Immature natural killer cell (primary cell): Measurements from ENCODE around the gene ZNF346. TPM values are rescaled to one million over a fixed set of nuclear protein-coding genes. Genes with fewer than 3 reads are reported as not detected.
A peak's percentile ranks its signal among the peaks of the same experiment; 100 is the strongest.
"Not testable (repeated sequence)": the region's sequence is repeated elsewhere in the genome, so short reads cannot be mapped to it uniquely, and the experiment has no call there.

Experiments
- DNase-seq, 3 donors: peaks; one replicate each; pipeline ENCODE4 v3.0.0; 2022; ENCODE audit warnings: mixed read lengths in 1 of 3
- H3K27ac Mint-ChIP-seq, 6 donors: one replicate each; pipeline ENCODE4 v1.8.0; 2020; ENCODE audit warnings: mixed read lengths in 6 of 6, mild to moderate bottlenecking in 5 of 6, inconsistent platforms in 4 of 6, moderate library complexity in 3 of 6
- H3K27me3 Mint-ChIP-seq, 3 donors: one replicate each; pipeline ENCODE4 v1.8.0; 2020 to 2021; ENCODE audit warnings: low read depth in 3 of 3, mild to moderate bottlenecking in 3 of 3, mixed read lengths in 3 of 3, moderate library complexity in 3 of 3, inconsistent platforms in 1 of 3
- H3K36me3 Mint-ChIP-seq, 3 donors: one replicate each; pipeline ENCODE4 v1.8.0; 2020; ENCODE audit warnings: mixed read lengths in 3 of 3, inconsistent platforms in 2 of 3, mild to moderate bottlenecking in 2 of 3
- H3K4me1 Mint-ChIP-seq, 2 donors: one replicate each; pipeline ENCODE4 v1.8.0; 2020; ENCODE audit warnings: inconsistent platforms in 2 of 2, mild to moderate bottlenecking in 2 of 2, mixed read lengths in 2 of 2, moderate library complexity in 1 of 2
- H3K4me3 Mint-ChIP-seq, 5 donors: one replicate each; pipeline ENCODE4 v1.8.0; 2020; ENCODE audit warnings: mild to moderate bottlenecking in 5 of 5, mixed read lengths in 5 of 5, inconsistent platforms in 3 of 5, moderate library complexity in 3 of 5
- H3K9me3 Mint-ChIP-seq, 6 donors: one replicate each; pipeline ENCODE4 v1.8.0; 2020; ENCODE audit warnings: mild to moderate bottlenecking in 6 of 6, mixed read lengths in 6 of 6, inconsistent platforms in 4 of 6, moderate library complexity in 3 of 6
- polyA plus RNA-seq, 3 donors: library from polyadenylated mRNA; unstranded; fragments of 300-500 nt; fragmentation: Illumina TruSeq; gene quantifications; one replicate each; pipeline ENCODE4 v1.2.3, GENCODE V29; 2021

Gene ZNF346
- 10 to 100 TPM in 2 of 3 donors, 1 to 10 TPM in 1; 8.8 to 21.5 (median 10.6) TPM for polyA plus RNA-seq

- Mint-ChIP-seq H3K27me3 (peaks cover 3 to 8% (median 7%) of the 10 kb centered on the region in 3 donors), H3K27ac (peak within 1 kb of the TSS; percentile 92 to 98 (median 96)), H3K36me3 (peaks cover 3 to 4% (median 3%) of the 10 kb centered on the region in 3 donors), H3K4me3 (peak within 1 kb of the TSS; percentile 98 to 99 (median 99)), H3K4me1 (peaks cover 35 to 45% of the 10 kb centered on the region in 2 donors), H3K9me3 (no peaks in the 10 kb centered on the region)
- peak; percentile 88 to 91 (median 91) for DNase-seq
These were observed at the start of gene ZNF346 for GRCh38 chr5:177022386-177023302. ZNF346 (plus strand) TSS chr5:177022696; CDS start chr5:177022739, 43 bp downstream.

- no peak overlapping the region for H3K4me3 Mint-ChIP-seq
- H3K27me3 Mint-ChIP-seq, result no peaks in the 10 kb centered on the region
- peak overlapping the region in 1 of 6 donors; percentile 48 for H3K27ac Mint-ChIP-seq
These were observed 42.8 kb upstream of the ZNF346 start for GRCh38 chr5:176979669-176980068.

GRCh38 chr5:176980818-176981217 is 41.7 kb upstream of the ZNF346 start:
- H3K27ac Mint-ChIP-seq, result peak overlapping the region in 1 of 6 donors; percentile 24
- H3K4me1 Mint-ChIP-seq, result peaks cover 8 to 17% of the 10 kb centered on the region in 2 donors
- no peaks in the 10 kb centered on the region for H3K27me3 Mint-ChIP-seq
- peaks cover 0 to 12% (median 9%) of the 10 kb centered on the region in 3 donors for H3K36me3 Mint-ChIP-seq
- no peak overlapping the region for H3K4me3 Mint-ChIP-seq
- no peaks in the 10 kb centered on the region for H3K9me3 Mint-ChIP-seq
- DNase-seq, result no peak

More at GRCh38 chr5:176979669-176980068, 42.8 kb upstream of the ZNF346 start:
- DNase-seq, result no peak
- H3K4me1 Mint-ChIP-seq, result peaks cover 2 to 14% of the 10 kb centered on the region in 2 donors
- H3K36me3 Mint-ChIP-seq, result peaks cover 4 to 18% (median 9%) of the 10 kb centered on the region in 3 donors
- H3K9me3 Mint-ChIP-seq, result no peaks in the 10 kb centered on the region

- H3K27ac Mint-ChIP-seq, result peak overlapping the region in 1 of 6 donors; percentile 67
- H3K36me3 Mint-ChIP-seq, result peaks cover 0 to 12% (median 9%) of the 10 kb centered on the region in 3 donors
- not testable (repeated sequence) for H3K9me3 Mint-ChIP-seq, DNase-seq, H3K27me3 Mint-ChIP-seq, H3K4me3 Mint-ChIP-seq
- peaks cover 25 to 30% of the 10 kb centered on the region in 2 donors for H3K4me1 Mint-ChIP-seq
These were observed 39.4 kb upstream of the ZNF346 start for GRCh38 chr5:176983112-176983511.

GRCh38 chr5:176983593-176983992 is 38.9 kb upstream of the ZNF346 start:
- H3K9me3 Mint-ChIP-seq, H3K27ac Mint-ChIP-seq, DNase-seq, H3K4me3 Mint-ChIP-seq, H3K27me3 Mint-ChIP-seq: not testable (repeated sequence)
- Mint-ChIP-seq H3K4me1 (peaks cover 29 to 35% of the 10 kb centered on the region in 2 donors), H3K36me3 (peaks cover 0 to 12% (median 9%) of the 10 kb centered on the region in 3 donors)

GRCh38 chr5:176984176-176984575 is 38.3 kb upstream of the ZNF346 start:
- H3K36me3 Mint-ChIP-seq, H3K27me3 Mint-ChIP-seq, H3K9me3 Mint-ChIP-seq, DNase-seq, H3K27ac Mint-ChIP-seq, H3K4me3 Mint-ChIP-seq: not testable (repeated sequence)
- peaks cover 31 to 41% of the 10 kb centered on the region in 2 donors for H3K4me1 Mint-ChIP-seq

GRCh38 chr5:176985516-176985915 is 37.0 kb upstream of the ZNF346 start:
- peak overlapping the region in 1 of 5 donors; percentile 43 for H3K4me3 Mint-ChIP-seq
- H3K4me1 Mint-ChIP-seq, result peaks cover 34 to 42% of the 10 kb centered on the region in 2 donors
- H3K9me3 Mint-ChIP-seq, result no peaks in the 10 kb centered on the region
- DNase-seq, result peak in 1 of 3 donors; percentile 8
- H3K27me3 Mint-ChIP-seq, result no peaks in the 10 kb centered on the region
- H3K27ac Mint-ChIP-seq, result peak overlapping the region in 3 of 6 donors; percentile 22 to 55 (median 46)
- peaks cover 0 to 4% (median 0%) of the 10 kb centered on the region in 3 donors for H3K36me3 Mint-ChIP-seq

- H3K9me3 Mint-ChIP-seq, result no peaks in the 10 kb centered on the region
- H3K36me3 Mint-ChIP-seq, result peaks cover 0 to 4% (median 0%) of the 10 kb centered on the region in 3 donors
- H3K4me3 Mint-ChIP-seq, result no peak overlapping the region
- H3K4me1 Mint-ChIP-seq, result peaks cover 36 to 42% of the 10 kb centered on the region in 2 donors
- H3K27ac Mint-ChIP-seq, result no peak overlapping the region
- no peak for DNase-seq
- no peaks in the 10 kb centered on the region for H3K27me3 Mint-ChIP-seq
These were observed 36.2 kb upstream of the ZNF346 start for GRCh38 chr5:176986280-176986679.

GRCh38 chr5:176987583-176987982 is 34.9 kb upstream of the ZNF346 start:
- no peak for DNase-seq
- no peak overlapping the region for H3K4me3 Mint-ChIP-seq
- H3K27me3 Mint-ChIP-seq, result peaks cover 0 to 2% (median 0%) of the 10 kb centered on the region in 3 donors
- H3K9me3 Mint-ChIP-seq, result no peaks in the 10 kb centered on the region
- peaks cover 34 to 44% of the 10 kb centered on the region in 2 donors for H3K4me1 Mint-ChIP-seq
- no peaks in the 10 kb centered on the region for H3K36me3 Mint-ChIP-seq
- no peak overlapping the region for H3K27ac Mint-ChIP-seq

GRCh38 chr5:176993081-176993480 is 29.4 kb upstream of the ZNF346 start:
- peak overlapping the region in 1 of 6 donors; percentile 14 for H3K27ac Mint-ChIP-seq
- not testable (repeated sequence) for H3K27me3 Mint-ChIP-seq, DNase-seq, H3K9me3 Mint-ChIP-seq, H3K36me3 Mint-ChIP-seq, H3K4me3 Mint-ChIP-seq
- peaks cover 46 to 69% of the 10 kb centered on the region in 2 donors for H3K4me1 Mint-ChIP-seq

GRCh38 chr5:176994460-176995121 is 27.9 kb upstream of the ZNF346 start:
- Mint-ChIP-seq H3K9me3 (peaks cover 0 to 2% (median 0%) of the 10 kb centered on the region in 6 donors), H3K4me1 (peaks cover 46 to 62% of the 10 kb centered on the region in 2 donors), H3K27me3 (peaks cover 0 to 2% (median 0%) of the 10 kb centered on the region in 3 donors), H3K36me3 (peaks cover 0 to 7% (median 6%) of the 10 kb centered on the region in 3 donors), H3K27ac (peak overlapping the region in 1 of 6 donors; percentile 22), H3K4me3 (no peak overlapping the region)
- no peak for DNase-seq

- no peak overlapping the region for H3K4me3 Mint-ChIP-seq
- H3K27ac Mint-ChIP-seq, result peak overlapping the region in 1 of 6 donors; percentile 22
- peaks cover 0 to 7% (median 6%) of the 10 kb centered on the region in 3 donors for H3K36me3 Mint-ChIP-seq
- no peak for DNase-seq
- peaks cover 44 to 67% of the 10 kb centered on the region in 2 donors for H3K4me1 Mint-ChIP-seq
- peaks cover 0 to 2% (median 0%) of the 10 kb centered on the region in 6 donors for H3K9me3 Mint-ChIP-seq
- peaks cover 0 to 2% (median 0%) of the 10 kb centered on the region in 3 donors for H3K27me3 Mint-ChIP-seq
These were observed 27.4 kb upstream of the ZNF346 start for GRCh38 chr5:176995122-176995490.

GRCh38 chr5:176995896-176996767 is 26.4 kb upstream of the ZNF346 start:
- Mint-ChIP-seq H3K4me1 (peaks cover 47 to 77% of the 10 kb centered on the region in 2 donors), H3K4me3 (peak overlapping the region in 1 of 5 donors; percentile 1), H3K27me3 (peaks cover 0 to 2% (median 0%) of the 10 kb centered on the region in 3 donors), H3K9me3 (peaks cover 0 to 2% (median 0%) of the 10 kb centered on the region in 6 donors), H3K27ac (peak overlapping the region; percentile 9 to 79 (median 34)), H3K36me3 (peaks cover 0 to 7% (median 6%) of the 10 kb centered on the region in 3 donors)
- DNase-seq, result no peak
